ENCODE measurements around the gene HSP90AB1.

The HSP90AB1 gene

GRCh38 chr6:44285552-44286284 lies 38.8 kb downstream of the HSP90AB1 start:
- no peak for DNase-seq

GRCh38 chr6:44286285-44286565 lies 39.3 kb downstream of the HSP90AB1 start:
- DNase-seq, result no peak

GRCh38 chr6:44286747-44287146 lies 39.8 kb downstream of the HSP90AB1 start:
- DNase-seq, result no peak

GRCh38 chr6:44289726-44290260 lies 42.9 kb downstream of the HSP90AB1 start:
- no peak for DNase-seq

- DNase-seq, result no peak
Measured at GRCh38 chr6:44291841-44292240, 44.9 kb downstream of the HSP90AB1 start.

- no peak for DNase-seq
Measured at GRCh38 chr6:44292661-44293365, 45.9 kb downstream of the HSP90AB1 start.

GRCh38 chr6:44294832-44295791 lies 48.2 kb downstream of the HSP90AB1 start:
- DNase-seq, result no peak

- peak; percentile 75 for DNase-seq
Measured at GRCh38 chr6:44297063-44298038, 50.5 kb downstream of the HSP90AB1 start.

- no peak for DNase-seq
Measured at GRCh38 chr6:44298055-44298803, 51.3 kb downstream of the HSP90AB1 start.

GRCh38 chr6:44298864-44299263 lies 52.0 kb downstream of the HSP90AB1 start:
- no peak for DNase-seq

- DNase-seq, result no peak
Measured at GRCh38 chr6:44300292-44300823, 53.5 kb downstream of the HSP90AB1 start.

- no peak for DNase-seq
Measured at GRCh38 chr6:44301106-44301505, 54.2 kb downstream of the HSP90AB1 start.

- DNase-seq, result no peak
Measured at GRCh38 chr6:44301782-44302564, 55.1 kb downstream of the HSP90AB1 start.

GRCh38 chr6:44302856-44303255 lies 56.0 kb downstream of the HSP90AB1 start:
- DNase-seq, result no peak

All from right kidney (tissue), 1 donor.